NCI-H1092 (cell line): ENCODE measurements around the gene PPP6R2.
"Not testable (repeated sequence)": the region's sequence is repeated elsewhere in the genome, so short reads cannot be mapped to it uniquely, and the experiment has no call there.

Experiments used
- DNase-seq: peaks from one replicate; lab custom pipeline; 2025; lab: John Stamatoyannopoulos, UW

PPP6R2 gene

DNA sequence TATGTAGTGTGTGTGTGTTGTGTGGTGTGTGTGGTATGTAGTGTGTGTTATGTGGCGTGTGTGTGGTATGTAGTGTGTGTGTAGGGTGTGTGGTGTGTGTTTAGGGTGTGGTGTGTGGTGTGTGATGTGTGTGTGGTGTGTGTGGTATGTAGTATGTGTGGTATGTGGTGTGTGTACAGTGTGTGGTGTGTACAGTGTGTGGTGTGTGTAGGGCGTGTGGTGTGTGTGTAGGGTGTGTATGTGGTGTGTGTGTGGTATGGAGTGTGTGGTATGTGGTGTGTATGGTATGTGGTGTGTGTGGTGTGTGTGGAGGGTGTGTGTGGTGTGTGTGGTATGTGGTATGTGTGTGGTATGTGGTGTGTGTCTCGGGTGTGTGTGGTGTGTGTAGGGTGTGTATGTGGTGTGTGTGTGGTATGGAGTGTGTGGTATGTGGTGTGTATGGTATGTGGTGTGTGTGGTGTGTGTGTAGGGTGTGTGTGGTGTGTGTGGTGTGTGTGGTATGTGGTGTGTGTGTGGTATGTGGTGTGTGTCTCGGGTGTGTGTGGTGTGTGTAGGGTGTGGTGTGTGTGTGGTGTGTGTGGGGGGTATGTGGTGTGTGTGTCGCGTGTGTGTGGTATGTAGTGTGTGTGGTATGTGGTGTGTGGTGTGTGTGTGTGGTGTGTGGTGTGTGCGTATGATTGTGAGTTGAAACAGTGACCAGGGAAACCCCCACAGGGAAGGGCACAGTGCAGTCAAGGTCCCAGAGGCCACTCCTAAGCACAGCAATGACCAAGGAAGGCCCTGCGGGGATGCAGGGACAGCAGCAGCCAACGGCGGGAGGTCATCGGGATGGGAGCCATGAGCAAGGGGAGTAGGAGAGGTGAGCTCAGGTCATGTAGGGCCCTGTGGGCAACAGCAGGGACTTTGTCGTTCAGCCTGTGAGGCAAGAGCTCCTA, 2.9 kb upstream of the PPP6R2 start:
- no peak for DNase-seq

- peak; percentile 58 for DNase-seq
Observed at GRCh38 chr22:50341977-50342650, 1.0 kb upstream of the PPP6R2 start.

GRCh38 chr22:50343541-50343935, 411 bp downstream of the PPP6R2 start:
- no peak for DNase-seq

GRCh38 chr22:50346470-50346869, 3.3 kb downstream of the PPP6R2 start:
- no peak for DNase-seq

DNA sequence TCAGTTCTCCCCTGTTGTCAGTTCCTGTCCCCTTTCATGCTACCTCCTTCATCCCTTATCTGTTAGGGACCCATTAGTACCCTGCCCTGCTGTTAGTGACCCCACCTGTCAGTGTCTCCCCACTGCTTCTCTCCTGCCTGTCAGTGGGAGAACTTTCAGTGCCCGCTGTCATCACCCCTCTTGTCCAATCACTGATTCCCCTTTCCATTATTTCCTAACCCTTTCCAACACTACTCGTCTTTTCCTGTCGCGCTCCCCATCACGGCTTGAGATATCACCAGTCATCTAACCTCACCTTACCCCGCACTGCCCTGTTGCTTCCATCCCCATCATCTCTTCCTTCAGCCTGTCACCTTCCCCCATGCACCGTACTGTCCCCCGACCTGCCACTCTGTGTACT, 4.0 kb downstream of the PPP6R2 start:
- DNase-seq: no peak

GRCh38 chr22:50348058-50348457, 4.9 kb downstream of the PPP6R2 start:
- no peak for DNase-seq

- no peak for DNase-seq
Observed at GRCh38 chr22:50356186-50356585, 13.1 kb downstream of the PPP6R2 start.

DNA sequence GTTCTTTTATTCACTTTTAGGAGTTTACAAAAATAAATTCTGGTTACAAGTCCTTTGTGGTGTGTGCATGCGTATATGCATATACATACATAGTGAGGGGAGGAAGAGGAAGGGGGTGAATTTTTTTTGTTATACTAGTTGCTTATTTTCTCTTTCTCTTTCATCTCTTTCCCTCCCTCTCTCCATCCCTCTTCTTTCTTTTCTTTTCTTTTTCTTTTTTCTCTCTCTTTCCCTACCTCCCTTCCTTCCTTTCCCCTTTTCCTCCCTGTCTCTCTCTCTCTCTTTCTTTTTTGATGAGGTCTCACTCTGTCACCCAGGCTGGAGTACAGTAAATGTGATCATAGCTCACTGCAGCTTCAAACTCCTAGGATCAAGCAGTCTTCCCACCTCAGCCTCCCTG, 14.1 kb downstream of the PPP6R2 start:
- no peak for DNase-seq

GRCh38 chr22:50357756-50358155, 14.6 kb downstream of the PPP6R2 start:
- no peak for DNase-seq

GRCh38 chr22:50360578-50360977, 17.5 kb downstream of the PPP6R2 start:
- no peak for DNase-seq

DNA sequence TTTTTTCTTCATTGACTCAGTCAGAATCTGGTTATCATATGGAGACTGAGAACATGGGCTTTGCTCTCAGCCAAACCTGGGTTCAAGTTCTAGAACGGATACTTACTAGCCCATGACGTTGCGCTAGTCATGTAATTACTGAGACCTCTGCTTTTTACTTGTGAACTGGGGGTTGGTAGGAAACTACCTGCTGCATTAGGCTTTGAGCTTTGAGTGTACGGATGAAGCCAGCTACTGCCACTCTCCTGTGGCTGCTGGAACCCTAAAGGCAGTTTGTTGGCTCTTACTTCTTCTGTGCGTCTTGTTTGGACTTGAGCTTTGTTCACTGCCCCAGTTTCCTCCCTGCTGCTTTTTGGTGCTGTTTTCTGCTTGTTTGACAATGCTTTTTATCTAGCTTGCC, 18.1 kb downstream of the PPP6R2 start:
- DNase-seq: no peak

DNA sequence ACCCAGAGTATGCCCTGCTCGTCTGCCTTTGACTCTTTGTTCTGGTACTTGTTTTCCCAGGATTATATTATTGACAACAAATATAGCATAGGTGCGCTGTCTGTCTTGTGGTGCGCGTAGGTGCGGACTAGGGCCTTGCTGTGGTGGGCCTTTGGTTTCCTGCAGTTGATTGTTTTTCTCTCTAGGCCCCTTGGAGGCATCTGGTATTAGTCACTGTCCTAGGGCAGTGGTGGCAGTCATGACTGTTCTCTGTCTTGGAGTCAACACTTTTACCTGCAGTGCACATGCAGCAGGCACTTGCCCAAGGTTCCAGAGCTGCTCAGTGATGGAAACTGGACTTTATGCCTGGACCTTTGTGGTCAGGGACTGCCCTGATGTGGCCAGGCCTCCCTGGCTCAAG, 18.6 kb downstream of the PPP6R2 start:
- DNase-seq: no peak

DNA sequence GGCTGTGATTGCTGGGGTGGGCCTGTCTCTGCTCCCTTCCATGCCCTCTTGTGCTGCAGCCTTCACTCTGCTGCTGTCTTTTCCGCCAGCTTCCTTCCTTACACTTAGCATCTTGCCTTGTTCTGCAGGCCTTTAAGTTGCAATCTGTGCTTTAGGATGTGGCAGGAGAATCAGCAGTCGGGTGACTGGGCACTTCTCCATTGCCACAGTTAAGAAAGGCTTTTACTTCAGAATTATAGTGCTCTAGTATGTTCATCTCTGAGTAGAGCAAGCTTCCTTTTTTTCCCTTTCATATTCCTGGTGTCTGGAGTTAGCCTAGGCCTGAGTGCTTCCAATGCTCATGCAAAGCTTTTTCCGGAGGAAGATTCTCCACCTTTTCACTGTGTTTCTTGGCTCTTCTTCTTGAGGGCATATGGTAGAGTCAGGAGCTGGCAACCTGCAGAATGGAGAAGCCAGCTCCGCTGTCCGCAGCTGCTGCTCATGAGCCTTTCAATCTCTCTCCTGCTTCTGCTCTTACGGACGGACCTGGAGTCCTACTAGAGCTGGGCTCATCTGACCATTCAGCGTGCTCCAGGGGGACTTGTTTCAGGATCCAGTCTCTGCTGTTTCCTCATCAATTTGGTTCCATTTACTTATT, 20.2 kb downstream of the PPP6R2 start:
- DNase-seq: no peak

DNA sequence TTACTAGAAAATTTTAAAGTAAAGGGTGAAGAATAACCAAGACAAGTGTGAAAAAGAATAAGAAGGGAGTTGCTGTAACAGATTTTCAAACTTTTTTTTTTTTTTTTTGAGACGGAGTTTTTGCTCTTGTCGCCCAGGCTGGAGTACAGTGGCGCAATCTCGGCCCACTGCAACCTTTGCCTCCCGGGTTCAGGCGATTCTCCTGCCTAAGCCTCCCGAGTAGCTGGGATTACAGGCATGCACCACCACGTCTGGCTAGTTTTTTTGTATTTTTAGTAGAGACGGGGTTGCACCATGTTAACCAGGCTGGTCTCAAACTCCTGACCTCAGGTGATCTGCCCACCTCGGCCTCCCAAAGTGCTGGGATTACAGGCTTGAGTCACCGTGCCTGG, 20.7 kb downstream of the PPP6R2 start:
- not testable (repeated sequence) for DNase-seq

GRCh38 chr22:50367778-50368500, 24.8 kb downstream of the PPP6R2 start:
- DNase-seq: no peak

DNA sequence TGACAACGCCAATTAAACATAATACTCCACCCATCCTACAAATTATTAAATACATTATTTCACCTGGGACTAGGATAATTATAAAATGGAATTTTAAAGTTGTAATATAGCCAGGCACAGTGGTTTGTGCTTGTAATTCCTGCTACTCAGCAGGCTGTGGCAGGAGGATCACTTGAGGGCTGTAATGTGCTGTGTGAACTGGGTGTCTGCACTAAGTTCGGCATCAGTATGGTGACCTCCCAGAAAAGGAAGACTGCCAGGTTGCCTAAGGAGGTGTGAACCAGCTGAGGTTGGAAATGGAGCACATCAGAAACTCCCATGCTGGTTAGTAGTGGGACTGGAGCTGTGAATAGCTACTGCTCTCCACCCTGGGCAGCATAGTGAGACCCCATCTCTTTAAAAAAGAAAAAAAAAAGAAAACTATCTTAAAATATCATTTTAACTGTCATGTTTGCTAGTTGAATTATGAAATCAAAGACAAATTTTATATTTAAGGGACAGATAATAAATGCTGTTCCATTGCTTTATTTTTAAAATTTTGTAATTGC, 28.0 kb downstream of the PPP6R2 start:
- DNase-seq: no peak

DNA sequence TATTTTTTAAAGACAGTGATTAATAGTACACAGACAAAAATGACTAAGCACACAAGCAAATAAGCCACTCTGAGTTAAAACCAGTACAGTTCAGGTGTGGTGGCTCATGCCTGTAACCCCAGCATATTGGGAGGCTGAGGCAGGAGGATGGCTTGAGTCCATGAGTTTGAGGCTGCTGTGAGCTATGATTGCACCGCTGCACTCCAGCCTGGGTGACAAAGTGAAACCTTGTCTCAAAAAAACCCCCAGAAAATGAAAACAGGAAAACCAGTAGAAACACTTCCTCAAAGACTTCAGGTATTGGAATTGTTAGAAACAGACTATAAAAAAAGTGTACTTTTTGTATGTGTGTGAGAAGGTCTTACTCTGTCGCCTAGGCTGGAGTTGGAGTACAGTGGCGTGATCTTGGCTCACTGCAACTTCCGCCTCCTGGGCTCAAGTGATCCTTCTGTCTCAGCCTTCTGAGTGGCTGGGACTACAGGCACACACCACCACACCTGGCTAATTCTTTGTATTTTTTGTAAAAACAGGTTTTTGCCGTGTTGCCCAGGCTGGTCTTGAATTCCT, 33.0 kb downstream of the PPP6R2 start:
- DNase-seq: no peak

DNA sequence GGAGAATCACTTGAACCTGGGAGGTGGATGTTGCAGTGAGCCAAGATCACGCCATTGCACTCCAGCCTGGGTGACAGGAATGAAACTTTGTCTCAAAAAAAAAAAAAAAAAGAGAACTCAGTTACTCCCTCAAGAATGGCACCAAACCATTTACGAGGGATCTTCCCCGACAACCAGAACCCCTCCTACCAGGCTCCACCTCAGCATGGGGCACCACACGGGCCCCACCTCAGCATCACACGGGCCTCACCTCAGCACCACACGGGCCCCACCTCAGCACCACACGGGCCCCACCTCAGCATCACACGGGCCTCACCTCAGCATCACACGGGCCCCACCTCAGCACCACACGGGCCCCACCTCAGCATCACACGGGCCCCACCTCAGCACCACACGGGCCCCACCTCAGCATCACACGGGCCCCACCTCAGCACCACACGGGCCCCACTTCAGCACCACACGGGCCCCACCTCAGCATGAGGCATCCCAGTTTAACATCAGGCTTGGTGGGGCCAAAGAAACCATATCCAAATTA, 38.0 kb downstream of the PPP6R2 start:
- DNase-seq: not testable (repeated sequence)

- no peak for DNase-seq
Observed at GRCh38 chr22:50396751-50397370, 53.7 kb downstream of the PPP6R2 start.

DNA sequence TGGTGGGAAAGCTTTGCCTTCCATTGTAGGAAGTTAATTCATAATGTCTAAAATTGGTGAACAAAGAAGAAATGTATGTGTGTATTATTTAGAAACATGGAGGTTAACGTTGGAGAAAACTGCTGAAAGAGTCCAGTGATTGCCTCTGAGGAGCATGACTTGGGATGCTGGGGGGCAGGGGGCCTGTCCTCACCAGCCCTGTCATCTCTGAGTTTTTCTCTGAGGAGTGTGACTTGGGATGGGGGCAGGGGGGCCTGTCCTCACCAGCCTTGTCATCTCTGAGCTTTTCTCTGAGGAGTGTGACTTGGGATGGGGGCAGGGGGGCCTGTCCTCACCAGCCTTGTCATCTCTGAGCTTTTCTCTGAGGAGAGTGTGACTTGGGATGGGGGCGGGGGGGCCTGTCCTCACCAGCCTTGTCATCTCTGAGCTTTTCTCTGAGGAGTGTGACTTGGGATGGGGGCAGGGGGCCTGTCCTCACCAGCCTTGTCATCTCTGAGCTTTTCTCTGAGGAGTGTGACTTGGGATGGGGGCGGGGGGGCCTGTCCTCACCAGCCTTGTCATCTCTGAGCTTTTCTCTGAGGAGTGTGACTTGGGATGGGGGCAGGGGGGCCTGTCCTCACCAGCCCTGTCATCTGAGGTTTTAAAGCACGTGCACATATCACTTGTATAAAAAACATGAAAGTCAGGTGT, 54.4 kb downstream of the PPP6R2 start:
- DNase-seq: not testable (repeated sequence)
